GM12864 (cell line): ENCODE data around the gene NFKBIB.

Experiments used
- DNase-seq: peaks from one replicate; pipeline ENCODE4 v3.0.0-alpha.2; 2011; ENCODE audit warnings: low read depth
- H3K4me3 ChIP-seq: 2 replicates; pipeline ENCODE4 v1.5.1; 2011; ENCODE audit warnings: mild to moderate bottlenecking, low read depth, low read length, control low read depth
- TF ChIP-seq, protein P1 (sequence below): IDR thresholded peaks from 2 replicates; pipeline ENCODE4 v1.5.1; 2011; ENCODE audit warnings: low read depth, mild to moderate bottlenecking, moderate library complexity, low read length, control low read depth, inconsistent platforms; ENCODE audit errors: missing control alignments

The NFKBIB gene

DNA sequence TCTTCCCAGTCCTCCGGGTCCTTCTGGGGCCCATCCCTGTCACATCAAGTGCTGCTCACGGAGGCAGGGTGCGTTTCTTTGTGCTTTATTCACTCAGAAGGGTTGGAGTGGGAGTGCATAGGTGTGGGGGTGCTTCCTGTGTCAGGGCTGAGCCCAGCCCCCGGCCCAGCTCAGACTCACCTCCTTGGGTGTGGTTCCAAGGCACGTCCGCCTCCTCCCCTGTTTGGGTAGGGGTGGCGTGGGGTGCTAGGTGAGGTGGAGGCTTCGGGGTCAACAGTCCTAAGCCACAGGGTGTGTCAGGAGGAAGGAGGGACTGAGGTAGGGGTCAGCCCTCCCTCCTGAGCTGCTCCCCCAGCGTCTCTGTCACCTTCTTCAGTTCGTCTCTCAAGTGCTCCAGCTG is 9.1 kb downstream of the NFKBIB start:
- no peak overlapping the region for H3K4me3 ChIP-seq
- no peak for DNase-seq
- TF ChIP-seq, protein P1, sequence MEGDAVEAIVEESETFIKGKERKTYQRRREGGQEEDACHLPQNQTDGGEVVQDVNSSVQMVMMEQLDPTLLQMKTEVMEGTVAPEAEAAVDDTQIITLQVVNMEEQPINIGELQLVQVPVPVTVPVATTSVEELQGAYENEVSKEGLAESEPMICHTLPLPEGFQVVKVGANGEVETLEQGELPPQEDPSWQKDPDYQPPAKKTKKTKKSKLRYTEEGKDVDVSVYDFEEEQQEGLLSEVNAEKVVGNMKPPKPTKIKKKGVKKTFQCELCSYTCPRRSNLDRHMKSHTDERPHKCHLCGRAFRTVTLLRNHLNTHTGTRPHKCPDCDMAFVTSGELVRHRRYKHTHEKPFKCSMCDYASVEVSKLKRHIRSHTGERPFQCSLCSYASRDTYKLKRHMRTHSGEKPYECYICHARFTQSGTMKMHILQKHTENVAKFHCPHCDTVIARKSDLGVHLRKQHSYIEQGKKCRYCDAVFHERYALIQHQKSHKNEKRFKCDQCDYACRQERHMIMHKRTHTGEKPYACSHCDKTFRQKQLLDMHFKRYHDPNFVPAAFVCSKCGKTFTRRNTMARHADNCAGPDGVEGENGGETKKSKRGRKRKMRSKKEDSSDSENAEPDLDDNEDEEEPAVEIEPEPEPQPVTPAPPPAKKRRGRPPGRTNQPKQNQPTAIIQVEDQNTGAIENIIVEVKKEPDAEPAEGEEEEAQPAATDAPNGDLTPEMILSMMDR = no peak

DNA sequence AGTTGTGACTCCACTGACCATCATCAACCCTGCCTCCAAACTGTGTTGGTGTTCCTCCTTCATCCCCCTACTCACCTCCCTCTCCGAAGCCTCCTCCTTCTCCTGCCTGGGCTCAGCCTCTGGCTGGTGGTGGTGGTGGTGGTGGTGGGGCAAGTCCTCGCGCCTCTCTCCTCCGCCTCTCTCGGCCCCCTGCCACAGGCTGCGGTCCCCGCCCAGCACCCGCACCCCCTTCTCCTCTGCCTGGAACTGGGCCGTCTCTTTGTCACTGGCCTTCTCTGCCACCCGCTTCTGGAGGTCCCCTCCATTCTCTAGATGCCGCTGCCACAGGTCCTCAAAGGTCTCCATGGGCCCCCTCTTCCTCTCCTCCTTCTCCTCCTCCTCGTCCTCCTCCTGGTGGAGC is 10.7 kb downstream of the NFKBIB start:
- TF ChIP-seq, protein P1 = no peak
- H3K4me3 ChIP-seq = no peak overlapping the region
- no peak for DNase-seq

DNA sequence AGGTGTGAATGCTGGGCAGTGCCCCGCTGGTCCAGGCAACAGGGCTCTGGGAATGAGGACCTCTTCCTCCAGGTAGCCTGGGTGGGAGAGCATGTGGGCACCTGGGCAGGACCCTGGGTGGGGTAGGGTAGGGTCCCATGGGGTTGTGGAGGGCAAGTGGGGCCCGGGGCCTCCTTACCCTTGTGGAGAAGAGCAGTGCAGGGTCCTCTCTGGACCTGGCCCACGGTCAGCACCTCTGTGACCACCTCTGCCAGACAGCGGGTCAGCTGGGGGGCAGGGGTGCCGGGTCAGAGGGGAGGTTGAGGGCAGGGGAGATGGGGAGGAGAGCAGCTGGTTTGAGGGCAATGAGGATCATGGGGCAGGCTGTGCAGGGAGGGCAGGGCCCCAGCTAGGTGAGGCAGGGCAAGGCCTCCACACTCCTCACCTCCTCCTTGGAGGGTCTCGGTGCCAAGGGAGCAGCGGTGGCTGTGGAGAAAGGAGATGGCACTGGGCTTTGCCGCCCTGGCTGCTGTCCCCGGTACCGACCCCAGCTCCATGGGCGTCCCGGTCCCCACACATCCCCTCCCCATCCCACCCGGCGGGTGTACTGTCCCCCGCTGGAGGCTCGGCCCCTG is 11.7 kb downstream of the NFKBIB start:
- TF ChIP-seq, protein P1 = no peak
- H3K4me3 ChIP-seq = no peak overlapping the region
- DNase-seq = no peak

DNA sequence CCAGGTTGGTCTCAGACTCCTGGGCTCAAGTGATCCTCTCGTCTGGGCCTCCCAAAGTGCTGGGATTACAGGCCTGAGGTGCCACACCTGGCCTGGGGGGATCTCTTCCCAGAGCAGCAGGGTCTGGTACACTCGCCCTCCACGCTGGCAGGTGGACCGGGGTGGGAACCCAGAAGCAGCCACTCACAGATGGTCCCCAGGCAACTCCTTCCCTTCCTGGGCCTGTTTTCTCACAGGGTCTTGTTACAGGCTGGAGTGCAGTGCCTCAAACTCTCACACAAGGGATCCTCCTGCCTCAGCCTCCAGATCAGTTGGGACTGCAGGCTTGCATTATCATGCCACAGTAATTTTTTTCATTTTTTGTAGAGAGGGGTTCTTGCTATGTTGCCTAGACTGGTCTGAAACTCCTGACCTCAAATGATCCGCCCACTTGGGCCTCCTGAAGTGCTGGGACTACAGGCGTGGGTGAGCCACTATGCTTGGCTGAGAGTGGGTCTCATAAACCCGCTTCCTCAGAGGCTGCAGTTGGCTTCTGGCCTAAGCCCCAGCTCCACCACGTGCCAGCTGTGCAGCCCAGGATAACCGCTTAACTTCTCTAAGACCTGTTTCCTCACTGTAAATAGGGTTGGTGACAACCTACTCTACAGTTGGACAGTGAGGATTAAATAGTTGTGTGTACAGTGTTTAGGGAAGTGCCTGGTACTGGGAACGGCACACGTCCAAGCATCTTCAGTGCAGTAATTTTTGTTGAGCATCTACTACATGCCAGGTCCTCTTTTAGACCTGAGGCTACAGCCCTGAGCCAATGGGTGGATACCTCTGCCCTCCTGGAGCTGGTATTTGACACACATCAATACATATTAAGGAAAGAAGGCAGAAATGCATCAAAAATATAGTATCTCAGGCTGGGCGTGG is 13.1 kb downstream of the NFKBIB start:
- TF ChIP-seq, protein P1 = no peak
- no peak for DNase-seq
- no peak overlapping the region for H3K4me3 ChIP-seq

DNA sequence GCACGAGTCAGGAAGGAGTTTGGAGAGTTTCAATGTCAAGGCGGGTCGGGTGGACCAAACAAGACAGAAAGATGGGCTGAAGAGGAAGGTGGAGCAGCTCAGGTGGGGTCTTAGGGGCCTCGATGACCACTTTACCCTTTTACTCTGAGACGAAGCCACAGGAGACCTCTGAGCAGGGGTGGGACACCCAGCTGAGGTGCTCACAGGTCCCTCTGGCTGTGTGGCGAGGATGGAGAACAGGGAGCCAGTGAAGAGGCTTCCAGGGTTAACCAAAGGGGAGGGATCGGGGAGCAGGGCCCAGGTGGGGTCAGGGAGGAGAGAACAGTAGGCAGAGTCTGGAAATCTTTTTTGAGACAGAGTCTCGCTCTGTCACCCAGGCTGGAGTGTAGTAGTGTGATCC is 14.2 kb downstream of the NFKBIB start:
- H3K4me3 ChIP-seq = no peak overlapping the region
- no peak for DNase-seq
- TF ChIP-seq, protein P1 = no peak

DNA sequence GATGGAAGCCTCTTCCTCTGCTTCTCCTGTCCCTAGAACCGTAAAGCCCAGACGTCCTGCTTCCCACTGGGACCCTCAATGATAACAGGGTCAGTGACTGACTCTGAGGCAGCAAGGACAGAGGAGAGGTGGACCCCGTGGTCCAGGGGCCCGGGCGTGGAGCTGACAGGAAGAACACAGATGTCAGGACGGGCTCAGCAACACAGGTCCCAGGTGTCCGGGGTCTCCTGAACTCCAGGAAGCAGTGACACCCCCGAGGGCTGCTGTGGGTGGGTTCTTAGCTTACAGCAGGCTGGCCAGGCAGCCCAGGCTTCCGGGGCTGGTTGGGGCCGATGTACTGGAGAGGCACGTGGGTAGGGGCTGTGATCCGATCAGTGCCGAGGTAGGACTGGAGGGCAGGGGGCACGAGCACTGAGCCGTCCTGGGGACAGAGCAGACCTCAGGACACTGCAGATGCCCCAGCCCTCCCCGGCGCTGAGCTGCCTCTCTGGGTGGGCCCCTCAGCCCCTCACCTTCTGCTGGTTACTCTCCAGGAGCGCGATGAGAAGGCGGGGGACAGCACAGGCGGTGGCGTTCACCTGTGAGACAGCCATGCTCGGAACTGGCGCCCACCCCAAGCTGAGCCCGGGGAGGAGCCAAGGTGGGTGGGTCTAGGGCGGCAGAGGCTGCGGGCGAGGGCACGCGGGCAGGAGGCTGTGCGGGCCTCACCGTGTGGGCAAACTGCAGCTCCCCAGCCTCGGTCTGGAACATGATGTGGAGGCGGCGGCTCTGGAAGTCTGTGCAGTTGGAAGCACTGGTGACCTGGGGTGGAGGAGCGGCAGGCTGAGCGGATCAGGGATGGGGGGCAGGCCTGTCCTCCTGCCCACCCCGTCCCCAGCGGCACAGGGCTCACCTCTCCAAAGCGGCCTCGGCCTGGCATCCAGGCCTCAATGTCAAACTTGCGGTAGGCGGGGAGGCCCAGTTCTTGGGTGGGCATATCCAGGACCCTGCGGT is 15.9 kb downstream of the NFKBIB start:
- no peak overlapping the region for H3K4me3 ChIP-seq
- DNase-seq = no peak
- TF ChIP-seq, protein P1 = no peak
